Liver (tissue), 4 donors: Measurements from ENCODE around the gene WNT16. TPM values are rescaled to one million over a fixed set of nuclear protein-coding genes. Genes with fewer than 3 reads are reported as not detected.

Experiments used
- polyA plus RNA-seq, 2 donors: library from polyadenylated mRNA; stranded (reverse) in 1 of 2; unstranded in 1 of 2; fragments of 200-250 nt in 1 of 2; fragments of >200 nt in 1 of 2; fragmentation: Nextera tagmentation in 1 of 2; extraction: Ambion mirVana in 1 of 2; gene quantifications; one replicate each; pipeline versions ENCODE4 v1.2.1 to v1.2.3, GENCODE V29; 2013 to 2015
- total RNA-seq, 2 donors: library from RNA; depleted of rRNA; stranded (reverse); fragments of >200 nt; gene quantifications; one replicate each; pipeline ENCODE4 v1.2.3, GENCODE V29; 2014
- donor health status: healthy.
- donor health status: healthy.
- donor health status: healthy.

WNT16 gene
- total and polyA plus RNA-seq, 4 donors = not detected

Other genes with a start within 250 kb of the WNT16 start
- gene FAM3C, start 67.3 kb downstream of the WNT16 start, total RNA-seq = 10 to 100 TPM; 16.5 to 24.3 TPM
- 10 to 100 TPM; 20.6 to 32.3 TPM for gene FAM3C, start 67.3 kb downstream of the WNT16 start, polyA plus RNA-seq